HEK293T (cell line): ENCODE data around the gene CIC.

ENCODE experiments used
- ARNT ChIP-seq: fragments of 450-650 bp; IDR thresholded peaks from 2 replicates; pipeline ENCODE4 v1.6.1; 2017; ENCODE audit warnings: mild to moderate bottlenecking
- BHLHE40 ChIP-seq: fragments of 450-650 bp; IDR thresholded peaks from 2 replicates; pipeline ENCODE4 v1.6.1; 2016; ENCODE audit warnings: mild to moderate bottlenecking, moderate library complexity, borderline replicate concordance
- ELF4 ChIP-seq: fragments of 450-650 bp; IDR thresholded peaks from 2 replicates; pipeline ENCODE4 v1.6.1; 2017; ENCODE audit warnings: antibody characterized with exemption
- FOXK2 ChIP-seq: fragments of 450-650 bp; IDR thresholded peaks from 2 replicates; pipeline ENCODE4 v1.6.1; 2016; ENCODE audit warnings: mild to moderate bottlenecking
- FOXM1 ChIP-seq: fragments of 450-650 bp; IDR thresholded peaks from 2 replicates; pipeline ENCODE4 v1.6.1; 2017; ENCODE audit warnings: mild to moderate bottlenecking, borderline replicate concordance
- L3MBTL2 ChIP-seq: fragments of 450-650 bp; conservative IDR thresholded peaks from 2 replicates; pipeline ENCODE4 v1.6.1; 2016; ENCODE audit warnings: mild to moderate bottlenecking
- NFRKB ChIP-seq: fragments of 450-650 bp; IDR thresholded peaks from 2 replicates; pipeline ENCODE4 v1.6.1; 2016; ENCODE audit warnings: mild to moderate bottlenecking, moderate library complexity
- SP1 ChIP-seq: fragments of 450-650 bp; IDR thresholded peaks from 2 replicates; pipeline ENCODE4 v1.6.1; 2017
- SUZ12 ChIP-seq: fragments of 450-650 bp; IDR thresholded peaks from 2 replicates; pipeline ENCODE4 v1.6.1; 2016; ENCODE audit warnings: mild to moderate bottlenecking
- TARDBP ChIP-seq: fragments of 450-650 bp; IDR thresholded peaks from 2 replicates; pipeline ENCODE4 v1.6.1; 2016

GRCh38 chr19:42288387-42288786 lies 19.3 kb downstream of the CIC start:
- no peak for TF ChIP-seq FOXM1
- TF ChIP-seq L3MBTL2 = no peak
- no peak for TF ChIP-seq ARNT
- no peak for TF ChIP-seq SUZ12
- no peak for TF ChIP-seq BHLHE40
- TF ChIP-seq SP1 = no peak
- no peak for TF ChIP-seq NFRKB
- TF ChIP-seq ELF4 = no peak
- TF ChIP-seq TARDBP = no peak
- no peak for TF ChIP-seq FOXK2
